Measurements from ENCODE around the gene SLC10A3.

Gene SLC10A3

GRCh38 chrX:154494715-154495114 is 4.3 kb upstream of the SLC10A3 start:
- no peak for TF ChIP-seq GATA2 (IDR thresholded peaks at IDR 0.05; ENCODE audit: low read depth, low read length)
- no peak for TF ChIP-seq GATA3 (IDR thresholded peaks at IDR 0.05; ENCODE audit: low read depth, low read length)

- no peak for TF ChIP-seq GATA2 (IDR thresholded peaks at IDR 0.05; ENCODE audit: low read depth, low read length)
- no peak for TF ChIP-seq GATA3 (IDR thresholded peaks at IDR 0.05; ENCODE audit: low read depth, low read length)
Measured at GRCh38 chrX:154490021-154490413, 412 bp downstream of the SLC10A3 start.

DNA sequence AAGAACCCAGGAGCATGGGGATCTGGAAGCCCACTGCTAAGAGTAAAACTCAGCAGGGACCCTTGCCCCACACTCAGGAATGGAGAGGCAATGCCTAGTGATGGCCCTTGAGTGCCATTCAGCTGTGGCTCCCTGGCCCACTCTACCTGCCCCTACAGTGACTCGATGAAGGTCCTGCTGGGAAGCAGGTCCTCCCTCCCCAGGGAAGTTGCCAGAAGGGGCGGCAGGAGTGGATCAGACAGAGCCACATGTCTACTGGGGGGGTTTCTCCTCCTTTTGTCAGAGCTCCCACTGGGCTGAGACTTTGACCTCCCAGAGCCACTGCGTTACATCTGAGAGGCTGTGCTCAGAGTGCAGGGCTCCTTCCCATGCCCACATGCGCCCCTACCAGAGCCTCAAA is 1.2 kb downstream of the SLC10A3 start:
- TF ChIP-seq GATA2 (IDR thresholded peaks at IDR 0.05; ENCODE audit: low read depth, low read length) (no peak), GATA3 (IDR thresholded peaks at IDR 0.05; ENCODE audit: low read depth, low read length) (no peak)

- no peak for TF ChIP-seq GATA3 (IDR thresholded peaks at IDR 0.05; ENCODE audit: low read depth, low read length)
- no peak for TF ChIP-seq GATA2 (IDR thresholded peaks at IDR 0.05; ENCODE audit: low read depth, low read length)
Measured at GRCh38 chrX:154488336-154489075, 1.9 kb downstream of the SLC10A3 start.

GRCh38 chrX:154487518-154488290 is 2.7 kb downstream of the SLC10A3 start:
- no peak for TF ChIP-seq GATA3 (IDR thresholded peaks at IDR 0.05; ENCODE audit: low read depth, low read length)
- TF ChIP-seq GATA2 (IDR thresholded peaks at IDR 0.05; ENCODE audit: low read depth, low read length): no peak

DNA sequence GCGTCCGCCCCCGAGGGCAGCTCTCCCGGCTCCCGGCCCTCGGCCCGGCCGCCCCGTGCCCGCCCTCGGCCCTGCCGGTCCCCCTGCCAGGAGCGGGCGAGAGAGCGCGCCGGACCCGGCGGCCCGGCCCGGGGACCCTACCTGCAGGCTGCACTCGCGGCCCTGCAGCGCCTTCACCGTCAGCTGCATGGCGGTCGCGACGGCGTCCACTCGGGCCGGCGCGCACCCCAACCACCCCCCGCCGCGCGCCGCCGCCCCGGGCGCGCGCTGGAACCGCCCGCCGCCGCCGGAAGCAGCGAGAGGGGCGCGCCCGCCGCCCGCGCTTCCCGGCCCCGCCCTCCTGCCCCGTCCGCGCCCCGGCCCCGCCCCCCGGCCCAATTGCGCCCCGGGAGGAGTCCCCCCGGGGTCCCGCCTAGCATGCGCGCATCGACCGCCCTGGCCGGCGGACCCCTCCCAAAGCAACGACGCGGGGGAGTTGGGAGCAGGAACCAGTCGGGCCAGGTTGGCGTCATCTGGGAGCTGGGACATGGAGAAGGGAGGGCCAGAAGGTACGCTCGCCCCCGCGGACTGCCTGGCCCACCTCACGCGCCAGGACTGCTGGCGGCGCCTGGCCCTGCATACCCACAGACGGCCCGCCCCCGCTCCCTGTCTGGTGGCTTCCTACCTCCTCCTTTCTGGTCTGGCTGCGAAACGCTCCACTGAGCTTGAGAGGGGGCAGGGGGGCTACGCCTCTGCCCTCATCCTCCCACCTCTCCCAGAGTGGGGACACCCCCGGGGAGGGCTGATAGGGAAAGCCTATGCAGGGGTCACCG is 3.8 kb downstream of the SLC10A3 start, which contains the start of gene UBL4A:
Gene UBL4A (minus strand): TSS at position 220 of the 812 bp plus-strand sequence. CDS start 31 bp downstream, at position 189.
- TF ChIP-seq GATA3 (IDR thresholded peaks at IDR 0.05; ENCODE audit: low read depth, low read length) (no peak), GATA2 (IDR thresholded peaks at IDR 0.05; ENCODE audit: low read depth, low read length) (no peak)

DNA sequence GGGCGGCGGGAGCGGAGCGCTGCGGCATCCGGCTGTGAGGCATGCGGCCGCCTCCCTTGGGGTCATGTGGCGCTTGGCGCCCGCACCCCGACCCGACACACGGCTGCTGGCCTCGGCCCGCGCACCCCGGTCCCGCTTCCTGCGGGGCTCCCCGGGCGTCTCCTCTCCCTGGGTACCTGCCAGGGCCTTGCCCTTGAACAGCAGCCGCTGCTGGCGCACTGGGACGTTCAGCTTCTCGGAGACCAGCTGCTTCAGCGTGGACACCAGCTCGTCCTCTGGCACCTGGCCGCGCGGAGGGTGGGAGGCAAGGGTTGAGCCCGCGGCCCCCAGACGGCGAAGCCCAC is 4.4 kb downstream of the SLC10A3 start:
- TF ChIP-seq GATA3 (IDR thresholded peaks at IDR 0.05; ENCODE audit: low read depth, low read length): no peak

DNA sequence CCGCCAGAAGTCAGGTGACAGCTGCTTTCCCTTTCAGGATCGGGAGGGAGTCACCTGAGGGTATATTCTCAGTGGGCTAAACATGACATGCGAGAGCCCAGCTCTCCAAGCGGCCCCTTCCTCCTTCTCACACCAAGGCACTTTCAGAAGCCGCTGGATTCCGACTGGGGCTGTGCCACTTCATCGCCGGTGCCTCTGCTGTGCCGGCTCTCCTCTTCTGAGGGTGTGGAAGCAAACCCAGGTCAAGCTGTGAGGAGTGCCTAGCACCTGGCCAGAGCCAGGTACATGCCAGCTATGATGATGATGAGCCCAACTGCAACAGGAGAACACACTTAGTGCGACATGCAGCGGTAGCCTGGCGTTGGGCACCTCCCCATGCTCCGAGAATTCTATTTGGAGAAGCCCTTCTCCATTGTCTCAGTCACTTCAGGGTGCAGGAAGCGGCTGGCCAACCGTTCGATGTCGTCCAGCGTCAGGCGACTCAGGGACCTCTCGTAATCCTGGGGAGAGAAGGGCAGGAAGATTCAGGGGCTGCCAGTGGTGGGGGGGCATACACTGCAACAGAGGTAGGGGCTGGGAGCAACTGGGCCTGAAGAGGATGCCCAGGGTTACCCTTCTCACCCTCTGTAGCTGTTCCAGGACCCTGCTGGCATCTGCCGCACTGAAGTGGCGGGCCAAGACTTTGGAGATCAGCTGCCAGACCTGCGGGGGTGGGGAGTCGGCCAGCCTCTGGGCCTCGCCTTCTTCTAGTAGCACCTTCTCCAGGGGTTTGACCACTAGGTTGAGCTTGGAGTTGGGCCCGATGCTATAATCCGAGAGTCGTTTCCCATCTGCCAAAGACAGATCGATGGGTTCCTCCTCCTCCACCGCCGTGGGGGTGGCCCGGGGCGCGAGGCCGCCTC is 5.0 kb downstream of the SLC10A3 start:
- TF ChIP-seq GATA3 (IDR thresholded peaks at IDR 0.05; ENCODE audit: low read depth, low read length) (no peak), GATA2 (IDR thresholded peaks at IDR 0.05; ENCODE audit: low read depth, low read length) (no peak)

DNA sequence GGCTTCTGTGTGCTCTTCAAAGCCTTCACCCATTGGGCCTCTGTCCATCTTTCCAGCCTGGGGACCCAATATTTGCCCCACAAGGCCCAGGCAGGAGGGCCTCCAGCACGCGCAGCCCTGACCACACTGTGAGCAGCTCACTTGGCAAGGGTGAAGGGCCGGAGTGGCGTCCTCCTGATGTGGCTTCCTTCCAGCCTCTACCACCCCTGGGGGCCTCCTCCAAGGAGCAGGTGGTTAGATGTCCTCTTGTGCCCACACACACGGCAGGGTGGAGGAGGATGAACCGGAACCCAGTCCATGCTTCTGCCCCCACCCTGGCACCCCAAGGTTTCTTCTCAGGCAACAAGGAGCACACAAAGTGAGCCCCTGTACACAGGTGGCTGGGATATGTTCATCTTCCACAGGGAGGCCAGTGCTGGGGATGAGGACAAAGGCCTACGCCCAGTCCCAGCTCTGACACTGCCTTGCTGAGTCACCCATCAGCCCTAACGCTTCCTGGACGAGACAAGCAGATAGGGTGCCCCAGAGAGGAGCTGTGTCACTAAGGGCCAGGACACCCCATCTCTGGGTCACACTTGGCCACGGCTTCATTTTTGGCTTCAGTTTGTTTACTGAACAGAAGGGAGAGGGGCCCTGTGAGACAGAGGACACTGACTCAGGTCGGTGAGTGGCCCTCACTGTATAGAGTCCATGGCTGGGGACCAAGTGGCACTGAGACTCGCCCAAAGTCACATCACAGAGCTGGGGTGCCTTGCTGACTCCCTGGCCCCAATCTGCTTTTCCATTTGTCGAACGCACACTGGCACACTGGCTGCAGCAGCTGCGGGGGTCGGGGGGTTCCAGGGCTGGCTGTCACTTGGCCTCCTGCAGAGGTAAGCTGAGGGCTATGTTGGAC is 5.9 kb downstream of the SLC10A3 start:
- TF ChIP-seq GATA3 (IDR thresholded peaks at IDR 0.05; ENCODE audit: low read depth, low read length): no peak
- TF ChIP-seq GATA2 (IDR thresholded peaks at IDR 0.05; ENCODE audit: low read depth, low read length): no peak

- no peak for TF ChIP-seq GATA2 (IDR thresholded peaks at IDR 0.05; ENCODE audit: low read depth, low read length)
- TF ChIP-seq GATA3 (IDR thresholded peaks at IDR 0.05; ENCODE audit: low read depth, low read length): no peak
Measured at GRCh38 chrX:154483325-154483724, 7.1 kb downstream of the SLC10A3 start.

GRCh38 chrX:154482786-154483185 is 7.6 kb downstream of the SLC10A3 start:
- TF ChIP-seq GATA3 (IDR thresholded peaks at IDR 0.05; ENCODE audit: low read depth, low read length) (no peak), GATA2 (IDR thresholded peaks at IDR 0.05; ENCODE audit: low read depth, low read length) (no peak)

GRCh38 chrX:154481911-154482601 is 8.4 kb downstream of the SLC10A3 start:
- TF ChIP-seq GATA3 (IDR thresholded peaks at IDR 0.05; ENCODE audit: low read depth, low read length) (no peak), GATA2 (IDR thresholded peaks at IDR 0.05; ENCODE audit: low read depth, low read length) (no peak)

All from SH-SY5Y (cell line).